GM12878 (cell line): ENCODE results near the gene NUDT9. TPM values are rescaled to one million over a fixed set of nuclear protein-coding genes. Genes with fewer than 3 reads are reported as not detected.
A peak's percentile ranks its signal among the peaks of the same experiment; 100 is the strongest.

ENCODE experiments used
- ASH2L ChIP-seq: fragments of 300-600, 200-600 bp; sonication (generic); IDR thresholded peaks from 2 replicates; pipeline ENCODE4 v1.6.1; 2017; ENCODE audit warnings: low read depth, mild to moderate bottlenecking, borderline replicate concordance
- BHLHE40 ChIP-seq, 2 experiments: fragments of 450-650 bp in 1 of 2; IDR thresholded peaks; 2 replicates each; pipeline ENCODE4 v1.6.1; 2011 to 2017; ENCODE audit warnings: low read depth in 2 of 2, borderline replicate concordance in 1 of 2, improper control_type of control experiment in 1 of 2, low read length in 1 of 2, mild to moderate bottlenecking in 1 of 2
- CUX1 ChIP-seq: IDR thresholded peaks from 2 replicates; pipeline ENCODE4 v1.6.1; 2012; ENCODE audit warnings: improper control_type of control experiment, low read depth, low read length; ENCODE audit not compliant: insufficient replicate concordance
- ETV6 ChIP-seq, 2 experiments: fragments of 450-650 bp in 1 of 2; IDR thresholded peaks in 1 of 2; conservative IDR thresholded peaks in 1 of 2; 2 replicates each; pipeline ENCODE4 v1.6.1; 2014; ENCODE audit warnings: antibody characterized with exemption in 1 of 2, borderline replicate concordance in 1 of 2, low read depth in 1 of 2, mild to moderate bottlenecking in 1 of 2, moderate library complexity in 1 of 2
- EZH2 ChIP-seq: IDR thresholded peaks from 2 replicates; pipeline ENCODE4 v1.6.1; 2012; ENCODE audit warnings: low read depth, mild to moderate bottlenecking, control low read depth, inconsistent platforms, low read length, borderline replicate concordance; ENCODE audit not compliant: control insufficient read depth
- IRF3 ChIP-seq: fragments of 450-650 bp; IDR thresholded peaks from 2 replicates; pipeline ENCODE4 v1.6.1; 2014; ENCODE audit warnings: mild to moderate bottlenecking
- PAX5 ChIP-seq: IDR thresholded peaks from 2 replicates; pipeline ENCODE4 v1.6.1; 2011; ENCODE audit warnings: low read depth, low read length, borderline replicate concordance
- PKNOX1 ChIP-seq: fragments of 450-650 bp; IDR thresholded peaks from 2 replicates; pipeline ENCODE4 v1.6.1; 2016; ENCODE audit warnings: mild to moderate bottlenecking
- ZBTB11 ChIP-seq: fragments of 450-650 bp; formaldehyde crosslinking; IDR thresholded peaks from 2 replicates; pipeline ENCODE4 v1.5.0; 2022; ENCODE audit warnings: mild to moderate bottlenecking, missing genetic modification characterization
- ZBTB33 ChIP-seq: fragments of 450-650 bp; IDR thresholded peaks from 2 replicates; pipeline ENCODE4 v1.6.1; 2017; ENCODE audit warnings: mild to moderate bottlenecking
- ZNF384 ChIP-seq: IDR thresholded peaks from 2 replicates; pipeline ENCODE4 v1.6.1; 2012; ENCODE audit warnings: low read depth, mild to moderate bottlenecking, low read length, improper control_type of control experiment, borderline replicate concordance
- polyA plus RNA-seq, 11 experiments: library from polyadenylated mRNA; depleted of rRNA in 4 of 11; unstranded in 6 of 11; stranded (reverse) in 5 of 11; fragments of >200 nt; fragmentation: Nextera tagmentation in 4 of 11; fragmentation: Illumina TruSeq in 1 of 11; extraction: Ambion mirVana in 4 of 11; extraction: Trizol in 1 of 11; gene quantifications; 1 replicate in 1 of 11; 2 replicates in 10 of 11; pipeline versions ENCODE4 v1.2.1 to v1.2.3, GENCODE V29; 2011 to 2016; ENCODE audit warnings: inconsistent platforms in 2 of 11, missing spikeins in 2 of 11, low read depth in 1 of 11
- total RNA-seq, 4 experiments: library from RNA; depleted of rRNA in 3 of 4; stranded (reverse); fragments of >200 nt in 3 of 4; fragmentation: Illumina TruSeq in 1 of 4; extraction: Trizol in 1 of 4; gene quantifications; 2 replicates each; pipeline versions ENCODE4 v1.2.1 to v1.2.3, GENCODE V29; 2013 to 2021

The NUDT9 gene
- total and polyA plus RNA-seq, 10 of the 15 experiments (the other 5 are each of a cell fraction or from before 2014, with no cell fraction given), result 8.4 to 28.3 (median 14.6) TPM

- TF ChIP-seq CUX1, result peak; percentile 56
- no peak for TF ChIP-seq PKNOX1
- no peak for TF ChIP-seq ZNF384
- peak; percentile 96 for TF ChIP-seq BHLHE40 (IDR thresholded peaks at IDR 0.05; ENCODE audit: borderline replicate concordance in 1 of 2, low read depth in 2 of 2, low read length in 1 of 2)
- TF ChIP-seq ZBTB11 (CRISPR knock-in tag), result no peak
- TF ChIP-seq PAX5, result peak; percentile 8; the same call in 1 of the 2 replicates
- TF ChIP-seq ASH2L, result peak; percentile 82; the same call in 1 of the 2 replicates
- peak; percentile 71; the same call in 1 of the 2 replicates for TF ChIP-seq ZBTB33
- no peak for TF ChIP-seq EZH2
- TF ChIP-seq IRF3, result no peak
- no peak for TF ChIP-seq ETV6 (conservative IDR thresholded peaks at IDR 0.05 in 1 of 2, IDR thresholded peaks at IDR 0.05 in 1 of 2; ENCODE audit: borderline replicate concordance in 1 of 2, low read depth in 1 of 2)
Measured at GRCh38 chr4:87422104-87423052, at the start of gene NUDT9 (continued).
